T-cell (primary cell): ENCODE data around the gene PRKCA. TPM values are rescaled to one million over a fixed set of nuclear protein-coding genes. Genes with fewer than 3 reads are reported as not detected.

ENCODE experiments used
- ATAC-seq, 4 experiments: fragments of 200-7000 bp in 3 of 4; fragments of 150-1000 bp in 1 of 4; cut with Tn5 transposase; replicated peaks in 1 of 4; 1 replicate in 3 of 4; 2 replicates in 1 of 4; pipeline ENCODE4 v1.10.0; 2021; ENCODE audit warnings: moderate library complexity in 3 of 4, mild to moderate bottlenecking in 2 of 4, moderate number of reproducible peaks in 1 of 4
- CTCF ChIA-PET, 2 donors: fragments of 300-600 bp; sonication (Branson Sonifier 250); formaldehyde crosslinking; loops; one replicate each; lab custom pipeline; 2022; ENCODE audit warnings: antibody characterized with exemption in 2 of 2; lab: Charles Lee
- POLR2A ChIA-PET, 2 donors: fragments of 300-600 bp; sonication (Branson Sonifier 250); formaldehyde crosslinking; loops; one replicate each; lab custom pipeline; 2022; ENCODE audit warnings: antibody characterized with exemption in 2 of 2; lab: Charles Lee
- DNase-seq, 35 experiments: peaks; one replicate each; pipeline versions ENCODE4 v3.0.0 to v3.0.0-alpha.2; 2013 to 2023
- H3K27ac ChIP-seq: one replicate; pipeline ENCODE4 v1.5.1; 2013; ENCODE audit warnings: low read length
- H3K27me3 ChIP-seq, 2 experiments: replicated peaks in 1 of 2; 1 replicate in 1 of 2; 2 replicates in 1 of 2; pipeline versions ENCODE4 v1.6.1 to v1.7.0; 2013; ENCODE audit warnings: low read length in 1 of 2, mixed read lengths in 1 of 2; ENCODE audit not compliant: control insufficient read depth in 2 of 2, insufficient read depth in 2 of 2; ENCODE audit errors: extremely low read depth in 1 of 2
- H3K36me3 ChIP-seq, 2 donors: 1 replicate in 1 of 2; 2 replicates in 1 of 2; pipeline versions ENCODE4 v1.6.1 to v1.7.0; 2013; ENCODE audit warnings: low read length in 1 of 2; ENCODE audit not compliant: control insufficient read depth in 2 of 2, insufficient read depth in 1 of 2; ENCODE audit errors: extremely low read depth in 1 of 2
- H3K4me1 ChIP-seq, 2 experiments: 1 replicate in 1 of 2; 2 replicates in 1 of 2; pipeline versions ENCODE4 v1.6.1 to v1.7.0; 2013; ENCODE audit warnings: low read length in 2 of 2, mixed read lengths in 1 of 2; ENCODE audit not compliant: insufficient read depth in 2 of 2, control insufficient read depth in 1 of 2; ENCODE audit errors: extremely low read depth in 1 of 2
- H3K4me3 ChIP-seq, 2 donors: 1 replicate in 1 of 2; 2 replicates in 1 of 2; pipeline versions ENCODE4 v1.5.1 to v1.7.0; 2013; ENCODE audit warnings: mild to moderate bottlenecking in 2 of 2, low read length in 1 of 2, moderate library complexity in 1 of 2; ENCODE audit not compliant: control insufficient read depth in 1 of 2; ENCODE audit errors: extremely low read depth in 1 of 2
- H3K9me3 ChIP-seq: 2 replicates; pipeline ENCODE4 v1.7.0; 2013
- H3K27ac Mint-ChIP-seq, 2 donors: one replicate each; pipeline ENCODE4 v1.8.0; 2020 to 2021; ENCODE audit warnings: mild to moderate bottlenecking in 2 of 2, mixed read lengths in 2 of 2
- H3K27me3 Mint-ChIP-seq, 2 donors: one replicate each; pipeline ENCODE4 v1.8.0; 2021 to 2022; ENCODE audit warnings: mixed read lengths in 2 of 2
- H3K36me3 Mint-ChIP-seq: one replicate; pipeline ENCODE4 v1.8.0; 2021; ENCODE audit warnings: mixed read lengths
- H3K4me1 Mint-ChIP-seq, 3 donors: one replicate each; pipeline ENCODE4 v1.8.0; 2020 to 2022; ENCODE audit warnings: mixed read lengths in 3 of 3, mild to moderate bottlenecking in 1 of 3
- H3K4me3 Mint-ChIP-seq, 3 donors: one replicate each; pipeline ENCODE4 v1.8.0; 2020 to 2022; ENCODE audit warnings: mild to moderate bottlenecking in 3 of 3, mixed read lengths in 3 of 3, moderate library complexity in 3 of 3
- H3K9me3 Mint-ChIP-seq, 3 donors: one replicate each; pipeline ENCODE4 v1.8.0; 2020 to 2022; ENCODE audit warnings: mixed read lengths in 3 of 3
- WGBS: methylation state at CpG from one replicate; pipeline ENCODE4 v1.1.5; 2013; ENCODE audit warnings: missing lambda C conversion rate; ENCODE audit not compliant: insufficient coverage; 5-methylcytosine and 5-hydroxymethylcytosine counted together
- total RNA-seq, 35 experiments: library from RNA in 6 of 35; stranded (reverse) in 6 of 35; fragments of 120-200 nt in 1 of 35; gene quantifications; one replicate each; pipeline versions ENCODE4 v1.2.1 to v1.2.4 and lab custom pipeline; 2013 to 2026

The PRKCA gene
- total RNA-seq, 5 donors from 2014 or later (not counting 1 experiment from before 2014, with no cell fraction given), result 75.9 to 128 (median 82.0) TPM

- Mint-ChIP-seq H3K4me1 (peaks cover 0 to 10% (median 2%) of the 10 kb centered on the region in 3 donors), H3K27ac (no peak overlapping the region), H3K9me3 (no peaks in the 10 kb centered on the region), H3K36me3 (no peaks in the 10 kb centered on the region), H3K27me3 (no peaks in the 10 kb centered on the region), H3K4me3 (no peak overlapping the region)
- H3K36me3 ChIP-seq, result no peaks in the 10 kb centered on the region
- H3K4me3 ChIP-seq, result no peak overlapping the region
- no peaks in the 10 kb centered on the region for H3K4me1 ChIP-seq
- ATAC-seq, result no peak
- no peak for DNase-seq
- H3K9me3 ChIP-seq, result no peaks in the 10 kb centered on the region
- peaks cover 0 to 7% of the 10 kb centered on the region in 2 experiments for H3K27me3 ChIP-seq
- ChIA-PET POLR2A (no interaction called here), CTCF (interaction anchor here in 1 of 2 donors (0.7 kb wide), 1 partner anchor 9 kb away, joined by 5 read pairs; no protein-coding TSS in a partner anchor)
- no peak overlapping the region for H3K27ac ChIP-seq
These were observed 28.9 kb upstream of the PRKCA start for GRCh38 chr17:66273586-66273848.

- H3K27me3 Mint-ChIP-seq, result no peaks in the 10 kb centered on the region
- H3K4me1 Mint-ChIP-seq, result peaks cover 0 to 10% (median 2%) of the 10 kb centered on the region in 3 donors
- H3K36me3 Mint-ChIP-seq, result no peaks in the 10 kb centered on the region
- H3K9me3 Mint-ChIP-seq, result no peaks in the 10 kb centered on the region
- POLR2A ChIA-PET, result no interaction called here
- 89% methylated on average over 6 of the region's 6 CpGs for WGBS
- Histone ChIP-seq H3K27me3 (peaks cover 0 to 7% of the 10 kb centered on the region in 2 experiments), H3K36me3 (no peaks in the 10 kb centered on the region), H3K9me3 (no peaks in the 10 kb centered on the region), H3K4me3 (no peak overlapping the region), H3K4me1 (no peaks in the 10 kb centered on the region), H3K27ac (no peak overlapping the region)
- CTCF ChIA-PET, result no interaction called here
- H3K4me3 Mint-ChIP-seq, result no peak overlapping the region
- H3K27ac Mint-ChIP-seq, result no peak overlapping the region
- ATAC-seq, result no peak
- DNase-seq, result no peak
These were observed 26.8 kb upstream of the PRKCA start for GRCh38 chr17:66275651-66276050.

GRCh38 chr17:66276328-66276937 is 26.0 kb upstream of the PRKCA start:
- CTCF ChIA-PET, result no interaction called here
- 100% methylated on average over 3 of the region's 3 CpGs for WGBS
- H3K9me3 Mint-ChIP-seq, result no peaks in the 10 kb centered on the region
- DNase-seq (no peak), ATAC-seq (no peak)
- no peaks in the 10 kb centered on the region for H3K4me1 ChIP-seq
- no peaks in the 10 kb centered on the region for H3K36me3 Mint-ChIP-seq
- no peak overlapping the region for H3K4me3 Mint-ChIP-seq
- no peaks in the 10 kb centered on the region for H3K27me3 Mint-ChIP-seq
- H3K27me3 ChIP-seq, result peaks cover 0 to 7% of the 10 kb centered on the region in 2 experiments
- H3K4me3 ChIP-seq, result no peak overlapping the region
- no peak overlapping the region for H3K27ac ChIP-seq
- POLR2A ChIA-PET, result interaction anchor here in 1 of 2 donors (0.6 kb wide), 1 partner anchor 129 kb away, joined by 3 read pairs; no protein-coding TSS in a partner anchor
- no peaks in the 10 kb centered on the region for H3K36me3 ChIP-seq
- peaks cover 0 to 10% (median 2%) of the 10 kb centered on the region in 3 donors for H3K4me1 Mint-ChIP-seq
- no peaks in the 10 kb centered on the region for H3K9me3 ChIP-seq
- H3K27ac Mint-ChIP-seq, result no peak overlapping the region

- 86% methylated on average over 2 of the region's 2 CpGs for WGBS
- H3K9me3 Mint-ChIP-seq, result no peaks in the 10 kb centered on the region
- H3K36me3 Mint-ChIP-seq, result no peaks in the 10 kb centered on the region
- Histone ChIP-seq H3K27me3 (peaks cover 0 to 3% of the 10 kb centered on the region in 2 experiments), H3K9me3 (no peaks in the 10 kb centered on the region), H3K4me3 (no peak overlapping the region), H3K36me3 (no peaks in the 10 kb centered on the region), H3K27ac (no peak overlapping the region), H3K4me1 (no peaks in the 10 kb centered on the region)
- POLR2A ChIA-PET, result no interaction called here
- no peak overlapping the region for H3K27ac Mint-ChIP-seq
- H3K4me3 Mint-ChIP-seq, result no peak overlapping the region
- H3K4me1 Mint-ChIP-seq, result peaks cover 0 to 10% (median 4%) of the 10 kb centered on the region in 3 donors
- CTCF ChIA-PET, result no interaction called here
- no peak for ATAC-seq
- DNase-seq, result no peak
- H3K27me3 Mint-ChIP-seq, result no peaks in the 10 kb centered on the region
These were observed 25.2 kb upstream of the PRKCA start for GRCh38 chr17:66277191-66277590.

GRCh38 chr17:66281661-66282369 is 20.6 kb upstream of the PRKCA start:
- Histone ChIP-seq H3K27me3 (no peaks in the 10 kb centered on the region), H3K4me3 (no peak overlapping the region), H3K36me3 (no peaks in the 10 kb centered on the region), H3K27ac (no peak overlapping the region), H3K9me3 (no peaks in the 10 kb centered on the region), H3K4me1 (peaks cover 14 to 21% of the 10 kb centered on the region in 2 experiments)
- DNase-seq (no peak), ATAC-seq (no peak)
- ChIA-PET CTCF (no interaction called here), POLR2A (no interaction called here)
- Mint-ChIP-seq H3K4me1 (peaks cover 26 to 31% (median 30%) of the 10 kb centered on the region in 3 donors), H3K36me3 (no peaks in the 10 kb centered on the region), H3K9me3 (no peaks in the 10 kb centered on the region), H3K27me3 (no peaks in the 10 kb centered on the region), H3K27ac (peak overlapping the region; percentile 66 to 69), H3K4me3 (no peak overlapping the region)
- WGBS, result 87% methylated on average over 4 of the region's 7 CpGs

- Mint-ChIP-seq H3K36me3 (no peaks in the 10 kb centered on the region), H3K27ac (peak overlapping the region; percentile 78 to 87), H3K9me3 (no peaks in the 10 kb centered on the region), H3K4me1 (peaks cover 35 to 45% (median 45%) of the 10 kb centered on the region in 3 donors), H3K4me3 (no peak overlapping the region), H3K27me3 (no peaks in the 10 kb centered on the region)
- Histone ChIP-seq H3K4me3 (no peak overlapping the region), H3K27me3 (no peaks in the 10 kb centered on the region), H3K36me3 (no peaks in the 10 kb centered on the region), H3K9me3 (no peaks in the 10 kb centered on the region), H3K4me1 (peaks cover 19 to 31% of the 10 kb centered on the region in 2 experiments), H3K27ac (no peak overlapping the region)
- WGBS, result 100% methylated on average over 1 of the region's 6 CpGs
- no peak for DNase-seq
- ChIA-PET POLR2A (no interaction called here), CTCF (no interaction called here)
- ATAC-seq, result no peak
These were observed 19.0 kb upstream of the PRKCA start for GRCh38 chr17:66283296-66283934.
